ENCODE measurements around the gene DNAH14. TPM values are rescaled to one million over a fixed set of nuclear protein-coding genes. Genes with fewer than 3 reads are reported as not detected.
"Not testable (repeated sequence)": the region's sequence is repeated elsewhere in the genome, so short reads cannot be mapped to it uniquely, and the experiment has no call there.

The DNAH14 gene
- total and polyA plus RNA-seq, 2 of the 4 experiments (the other 2 are of a cell fraction): 2.7 to 3.6 TPM

DNA sequence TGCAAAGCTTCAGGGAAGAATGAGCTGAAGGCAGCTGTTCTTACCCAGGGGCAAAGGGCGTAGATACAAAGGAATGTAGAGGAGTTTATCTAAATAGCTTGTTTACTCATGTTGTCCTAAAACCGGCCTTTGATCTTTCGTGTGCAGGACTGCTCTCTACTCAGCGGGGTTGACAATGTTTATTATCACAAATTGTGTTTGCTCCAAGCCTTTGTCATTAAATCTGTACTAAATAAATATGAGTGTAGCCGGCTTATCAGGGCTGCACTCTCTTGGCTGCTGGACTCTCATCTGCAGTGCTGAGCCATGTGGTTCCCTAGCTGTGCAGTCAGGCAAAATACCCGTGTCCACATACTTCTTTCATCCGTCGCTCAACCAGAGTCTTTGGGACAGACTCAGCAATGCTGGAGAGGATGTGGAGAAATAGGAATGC, 299.4 kb downstream of the DNAH14 start:
- no peaks in the 10 kb centered on the region for H3K79me1 ChIP-seq (ENCODE audit: low read depth in 1 of 2, low read length in 2 of 2)
- no peak for TF ChIP-seq CHD1 (IDR thresholded peaks at IDR 0.05; ENCODE audit: low read depth, low read length)
- no peak overlapping the region for H3K4me2 ChIP-seq (ENCODE audit: low read depth, low read length)
- no peaks in the 10 kb centered on the region for H4K20me1 ChIP-seq (ENCODE audit: insufficient read depth, low read length)
- in situ Hi-C loops (cut with MboI; ENCODE audit: low sequenced_read_pairs): no loop called here
- H2AK9ac ChIP-seq (replicated peaks; ENCODE audit: low read depth, low read length, poor library complexity): no peak overlapping the region
- DNase-seq: no peak
- no peak overlapping the region for H3K27ac ChIP-seq (ENCODE audit: insufficient read depth, low read length)
- no peak overlapping the region for H2AFZ ChIP-seq (replicated peaks; ENCODE audit: low read length, poor library complexity)
- H3K9ac ChIP-seq (ENCODE audit: low read depth, low read length): no peak overlapping the region
- no peaks in the 10 kb centered on the region for H3K36me3 ChIP-seq (ENCODE audit: control insufficient read depth, insufficient read depth, low read length)
- intact Hi-C loops (cut with micrococcal nuclease): no loop called here
- 75% methylated on average over 1 of the region's 8 CpGs; no CpG with 5 or more reads in 1 of the 2 experiments for WGBS, 2 experiments (ENCODE audit: extremely low coverage in 2 of 2, insufficient read length in 1 of 2)
- no peak overlapping the region for H3K23ac ChIP-seq (ENCODE audit: low read depth, low read length)
- H2BK5ac ChIP-seq (ENCODE audit: low read depth, low read length, poor library complexity, severe bottlenecking): no peak overlapping the region
- CTCF ChIA-PET: no interaction called here
- H2BK15ac ChIP-seq (ENCODE audit: low read depth, low read length): no peak overlapping the region
- no peaks in the 10 kb centered on the region for H3K4me1 ChIP-seq (ENCODE audit: control insufficient read depth, insufficient read depth, low read length)
- H3K9me1 ChIP-seq (ENCODE audit: insufficient read depth, low read length): no peaks in the 10 kb centered on the region
- no peak overlapping the region for H4K91ac ChIP-seq (ENCODE audit: insufficient read depth, low read depth, low read length)
- BruUV-seq (replicated peaks): no TSS peak
- H3K4ac ChIP-seq (ENCODE audit: low read depth, low read length): no peak overlapping the region
- dilution Hi-C loops (cut with HindIII; ENCODE audit: low sequenced_read_pairs, unreplicated experiment): no loop called here
- H3K18ac ChIP-seq (ENCODE audit: low read depth, low read length): no peak overlapping the region
- no peak overlapping the region for H3K56ac ChIP-seq (ENCODE audit: extremely low read depth, insufficient read depth, low read length)
- POLR2A ChIA-PET (ENCODE audit: unreplicated experiment): no interaction called here
- no peak overlapping the region for H2BK20ac ChIP-seq (ENCODE audit: low read depth, low read length)
- H4K8ac ChIP-seq (ENCODE audit: low read depth in 2 of 2, low read length in 2 of 2): no peak overlapping the region
- H4K5ac ChIP-seq (ENCODE audit: low read depth, low read length): no peak overlapping the region
- H3K27me3 ChIP-seq (ENCODE audit: control insufficient read depth, insufficient read depth, low read length): no peaks in the 10 kb centered on the region
- no peak for ATAC-seq (ENCODE audit: low read depth)
- no peaks in the 10 kb centered on the region for H3K9me3 ChIP-seq (ENCODE audit: control insufficient read depth, insufficient read depth, low read length)
- no peak overlapping the region for H2BK120ac ChIP-seq (ENCODE audit: low read depth, low read length)
- no peak overlapping the region for H3K14ac ChIP-seq (replicated peaks; ENCODE audit: low read depth, low read length)
- H3K4me3 ChIP-seq (ENCODE audit: insufficient read depth, low read depth, low read length): no peak overlapping the region
- H2AK5ac ChIP-seq (ENCODE audit: low read depth, low read length): no peak overlapping the region

DNA sequence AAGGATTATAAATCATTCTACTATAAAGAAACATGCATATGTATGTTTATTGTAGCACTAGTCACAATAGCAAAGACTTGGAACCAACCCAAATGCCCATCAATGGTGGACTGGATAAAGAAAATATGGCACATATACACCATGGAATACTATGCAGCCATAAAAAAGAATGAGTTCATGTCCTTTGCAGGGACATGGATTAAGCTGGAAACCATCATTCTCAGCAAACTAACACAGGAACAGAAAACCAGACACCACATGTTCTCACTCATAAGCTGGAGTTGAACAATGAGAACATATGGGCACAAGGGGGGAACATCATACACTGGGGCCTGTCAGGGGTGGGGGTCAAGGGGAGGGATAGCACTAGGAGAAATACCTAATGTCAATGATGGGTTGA, 300.0 kb downstream of the DNAH14 start:
- in situ Hi-C loops (cut with MboI; ENCODE audit: low sequenced_read_pairs); H4K91ac ChIP-seq (ENCODE audit: insufficient read depth, low read depth, low read length); H4K5ac ChIP-seq (ENCODE audit: low read depth, low read length); CTCF ChIA-PET; H4K8ac ChIP-seq (ENCODE audit: low read depth in 2 of 2, low read length in 2 of 2); H2BK120ac ChIP-seq (ENCODE audit: low read depth, low read length); H3K23ac ChIP-seq (ENCODE audit: low read depth, low read length); H4K20me1 ChIP-seq (ENCODE audit: insufficient read depth, low read length); H3K9ac ChIP-seq (ENCODE audit: low read depth, low read length); H3K14ac ChIP-seq (replicated peaks; ENCODE audit: low read depth, low read length); H3K27ac ChIP-seq (ENCODE audit: insufficient read depth, low read length); H3K4me1 ChIP-seq (ENCODE audit: control insufficient read depth, insufficient read depth, low read length); H3K36me3 ChIP-seq (ENCODE audit: control insufficient read depth, insufficient read depth, low read length); H3K9me3 ChIP-seq (ENCODE audit: control insufficient read depth, insufficient read depth, low read length); DNase-seq; BruUV-seq (replicated peaks); H2BK15ac ChIP-seq (ENCODE audit: low read depth, low read length); H2AFZ ChIP-seq (replicated peaks; ENCODE audit: low read length, poor library complexity); H2AK5ac ChIP-seq (ENCODE audit: low read depth, low read length); H3K4me2 ChIP-seq (ENCODE audit: low read depth, low read length); H3K18ac ChIP-seq (ENCODE audit: low read depth, low read length); H3K27me3 ChIP-seq (ENCODE audit: control insufficient read depth, insufficient read depth, low read length); H2BK20ac ChIP-seq (ENCODE audit: low read depth, low read length); H3K4me3 ChIP-seq (ENCODE audit: insufficient read depth, low read depth, low read length); dilution Hi-C loops (cut with HindIII; ENCODE audit: low sequenced_read_pairs, unreplicated experiment); H2BK5ac ChIP-seq (ENCODE audit: low read depth, low read length, poor library complexity, severe bottlenecking); intact Hi-C loops (cut with micrococcal nuclease); H3K56ac ChIP-seq (ENCODE audit: extremely low read depth, insufficient read depth, low read length); H2AK9ac ChIP-seq (replicated peaks; ENCODE audit: low read depth, low read length, poor library complexity); H3K9me1 ChIP-seq (ENCODE audit: insufficient read depth, low read length); H3K79me1 ChIP-seq (ENCODE audit: low read depth in 1 of 2, low read length in 2 of 2); POLR2A ChIA-PET (ENCODE audit: unreplicated experiment); H3K4ac ChIP-seq (ENCODE audit: low read depth, low read length); ATAC-seq (ENCODE audit: low read depth): not testable (repeated sequence)

All from IMR-90 (cell line).